HG03103 (cell line): Measurements from ENCODE around the gene CCDC74A.
"Not testable (repeated sequence)": the region's sequence is repeated elsewhere in the genome, so short reads cannot be mapped to it uniquely, and the experiment has no call there.

Source experiments
- ATAC-seq: cut with Tn5 transposase; IDR thresholded peaks from one replicate; pipeline ENCODE4 v1.9.1; 2021; ENCODE audit warnings: low read depth; ENCODE audit not compliant: unreplicated experiment

Gene CCDC74A

DNA sequence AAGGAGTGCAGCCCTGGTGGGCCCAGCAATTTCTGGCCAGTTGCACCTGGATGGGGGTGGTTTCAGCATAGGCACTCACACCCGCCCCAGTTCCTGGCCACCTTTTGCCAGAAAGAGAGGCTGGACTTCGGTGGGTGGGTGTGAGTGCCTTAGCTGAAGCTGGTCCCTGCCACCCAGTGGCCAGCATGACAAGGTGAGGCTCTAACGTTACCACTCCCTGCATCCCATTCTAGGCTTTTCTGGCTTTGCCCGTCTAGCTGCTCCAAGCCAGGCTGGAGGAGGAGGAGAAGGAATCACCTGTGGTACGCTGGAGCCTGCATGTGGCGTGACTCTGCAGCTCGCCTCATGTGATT, 17.1 kb downstream of the CCDC74A start:
- ATAC-seq = not testable (repeated sequence)

DNA sequence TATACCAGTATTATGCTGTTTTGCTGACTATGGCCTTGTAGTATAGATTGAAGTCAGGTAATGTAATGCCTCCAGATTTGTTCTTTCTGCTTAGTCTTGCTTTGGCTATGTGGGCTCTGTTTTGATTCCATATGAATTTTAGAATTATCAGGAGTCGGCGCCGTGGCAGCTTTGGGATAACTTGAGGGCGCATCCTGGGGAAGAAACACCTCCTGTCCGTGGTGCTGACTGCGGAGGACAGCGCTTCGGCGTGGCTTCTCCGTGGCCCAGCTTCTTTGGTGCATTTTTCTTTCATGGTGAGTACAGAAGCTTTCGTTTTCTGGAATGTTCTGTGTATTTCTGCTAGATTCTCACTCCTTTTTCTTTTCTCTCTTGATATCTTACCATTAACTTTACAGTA, 25.2 kb downstream of the CCDC74A start:
- ATAC-seq = no peak

GRCh38 chr2:131556998-131557397, 29.3 kb downstream of the CCDC74A start:
- no peak for ATAC-seq

DNA sequence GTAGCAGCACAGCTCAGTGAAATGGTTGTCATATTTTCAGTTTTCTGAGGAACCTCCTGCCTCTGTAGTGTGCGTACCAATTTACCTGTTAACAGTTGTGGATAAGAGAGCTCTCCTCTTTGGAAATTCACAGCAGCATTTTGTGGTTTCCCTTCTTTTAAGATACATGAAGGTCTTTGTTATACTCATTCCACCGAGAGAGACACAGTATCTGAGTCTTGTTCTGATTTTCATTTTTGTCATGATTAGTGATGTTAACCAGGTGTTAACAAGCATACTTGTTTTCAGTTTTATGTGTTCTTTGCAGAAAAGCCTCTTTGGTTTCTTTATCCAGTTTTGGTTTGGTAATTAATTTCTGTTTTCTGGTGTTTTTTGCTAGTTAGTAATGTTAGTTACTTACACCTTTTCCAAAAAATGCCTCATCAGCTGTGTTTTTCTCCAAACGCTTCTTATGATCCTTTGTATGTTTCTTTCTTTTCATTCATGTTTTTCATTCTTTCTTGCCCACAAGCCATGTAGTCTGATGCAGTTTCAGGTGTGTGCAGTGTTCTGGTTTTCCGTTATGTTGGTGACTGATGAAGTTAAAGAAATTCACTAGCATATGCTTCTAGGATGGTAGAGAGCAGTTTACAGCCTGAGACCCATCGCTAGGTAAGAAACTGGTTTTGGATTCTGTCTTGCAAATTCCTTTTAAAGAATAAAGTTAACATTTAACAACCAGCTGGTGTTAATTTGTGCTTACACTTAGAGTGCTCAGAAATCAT, 30.1 kb downstream of the CCDC74A start:
- peak; percentile 52 for ATAC-seq

DNA sequence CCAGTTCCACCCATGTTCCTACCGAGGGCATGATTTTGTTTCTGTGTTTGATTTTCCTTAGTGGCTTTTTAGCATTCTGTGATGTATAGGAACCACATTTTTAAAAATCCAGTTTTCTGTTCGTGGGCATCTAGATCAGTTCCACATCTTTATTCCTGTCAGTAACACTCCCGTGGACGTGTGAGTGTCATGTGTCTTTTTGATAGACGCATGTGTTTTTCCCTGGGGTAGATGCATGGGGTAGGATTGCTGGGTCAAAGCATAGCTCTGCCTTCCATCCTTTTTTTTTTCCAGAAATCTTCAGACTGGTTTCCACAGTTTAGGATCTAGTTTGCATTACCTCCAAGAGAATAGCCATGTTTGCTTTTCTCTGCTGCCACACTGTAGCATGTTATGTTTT, 38.7 kb downstream of the CCDC74A start:
- no peak for ATAC-seq

GRCh38 chr2:131567891-131568290, 40.2 kb downstream of the CCDC74A start:
- no peak for ATAC-seq

GRCh38 chr2:131568401-131568800, 40.7 kb downstream of the CCDC74A start:
- not testable (repeated sequence) for ATAC-seq

DNA sequence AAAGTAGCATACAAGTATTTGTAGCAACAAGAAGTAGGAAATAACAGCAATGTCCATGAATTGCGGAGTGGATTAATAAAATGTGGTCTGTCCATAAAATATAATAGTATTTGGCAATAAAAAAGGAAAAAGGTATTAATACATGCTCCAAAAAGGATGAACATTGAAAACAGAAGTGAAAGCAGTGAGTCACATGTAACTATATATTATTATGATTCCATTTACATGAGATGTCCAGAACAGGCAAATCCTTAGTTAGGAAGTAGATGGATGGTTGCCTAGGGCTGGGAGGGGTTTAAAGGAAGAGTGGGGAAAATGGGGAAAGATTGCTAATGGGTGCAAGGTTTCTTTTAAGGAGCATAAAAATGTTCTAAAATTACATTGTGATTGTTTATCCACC, 44.5 kb downstream of the CCDC74A start:
- no peak for ATAC-seq

DNA sequence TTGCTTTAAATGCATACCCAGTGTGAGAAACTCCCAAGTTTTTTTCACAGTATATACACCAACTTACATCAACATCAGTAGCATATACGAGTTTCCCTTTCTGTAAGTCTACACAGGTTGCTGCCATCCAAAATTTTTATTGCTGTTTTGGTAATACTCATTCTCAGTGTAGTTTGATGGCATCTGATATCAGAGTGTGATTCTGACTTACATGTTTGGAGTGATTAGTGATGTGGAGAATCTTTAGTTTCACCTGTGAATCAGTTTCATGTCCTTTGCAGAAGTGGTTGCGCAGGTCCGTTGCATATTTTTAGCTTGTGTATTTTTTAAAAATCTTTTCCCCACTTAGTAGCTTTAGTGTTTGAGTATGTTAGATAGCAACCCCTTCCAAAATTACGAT, 50.1 kb downstream of the CCDC74A start:
- no peak for ATAC-seq

DNA sequence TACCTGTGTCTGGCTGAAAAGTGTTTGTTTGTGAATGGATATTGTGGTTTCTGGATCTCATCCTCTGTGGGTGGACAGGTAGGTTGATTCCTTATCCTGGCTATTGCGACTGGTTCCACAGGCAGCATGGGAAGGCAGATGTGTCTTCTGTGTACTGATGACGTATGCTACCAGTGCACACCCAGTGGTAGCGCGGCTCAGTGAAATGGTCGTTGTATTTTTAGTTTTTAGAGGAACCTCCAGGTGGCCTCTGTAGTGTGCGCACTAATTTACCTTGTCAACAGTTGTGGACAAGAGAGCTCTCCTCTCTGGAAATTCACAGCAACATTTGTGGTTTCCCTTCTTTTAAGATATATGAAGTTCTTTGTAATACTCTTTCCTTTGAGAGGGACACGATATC, 52.5 kb downstream of the CCDC74A start:
- ATAC-seq = no peak
